Measurements from ENCODE around the gene RAB9A.

DNA sequence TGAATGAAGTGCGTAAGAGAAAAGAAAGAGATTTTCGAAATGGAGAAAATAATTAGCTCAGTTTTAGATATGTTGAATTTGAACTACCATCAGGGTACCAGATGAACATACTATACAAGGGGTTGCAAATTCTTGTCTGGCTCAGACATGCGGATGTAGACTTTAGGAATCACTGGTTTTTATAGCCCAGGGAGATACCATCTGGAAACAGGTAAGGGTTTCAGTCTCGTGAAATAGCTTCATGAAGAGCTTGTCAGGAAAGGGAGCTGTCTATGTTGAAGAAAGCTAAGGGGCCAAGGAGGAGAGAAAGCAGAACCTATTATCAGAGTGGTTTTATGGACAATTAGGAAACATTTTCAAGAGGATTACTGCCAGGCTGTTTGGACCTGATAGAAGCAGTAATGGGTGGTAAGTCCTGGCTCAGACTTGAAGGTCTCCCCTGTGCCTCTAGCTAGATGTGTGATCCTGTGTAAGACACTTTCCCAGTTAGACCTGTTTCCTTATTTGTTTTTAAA is 6.7 kb downstream of the RAB9A start:
- TF ChIP-seq CTCF (IDR thresholded peaks at IDR 0.05; ENCODE audit: low read length) (no peak), EZH2 (IDR thresholded peaks at IDR 0.05; ENCODE audit: borderline replicate concordance, low read length) (no peak)

Data from OCI-LY1 (cell line).